ENCODE measurements around the gene ACSL1. TPM values are rescaled to one million over a fixed set of nuclear protein-coding genes. Genes with fewer than 3 reads are reported as not detected.

The ACSL1 gene
- polyA plus RNA-seq, 2 of the 4 experiments (the other 2 are of a cell fraction), result 10.0 to 12.4 TPM

- CTCF ChIA-PET, result no interaction called here
- Histone ChIP-seq H3K4me1 (no peaks in the 10 kb centered on the region), H3K27ac (no peak overlapping the region), H3K4me2 (no peak overlapping the region), H3K9me3 (no peaks in the 10 kb centered on the region), H3K4me3 (no peak overlapping the region)
- DNase-seq (ENCODE audit: low read depth in 1 of 2, low spot score in 1 of 2), result no peak
- no peak for ATAC-seq
- 46% methylated on average over 3 of the region's 3 CpGs for WGBS (ENCODE audit: missing lambda C conversion rate)
- no peak for FAIRE-seq
- POLR2A ChIA-PET, result no interaction called here
- no peak for TF ChIP-seq JUN (IDR thresholded peaks at IDR 0.05)
- no peak for TF ChIP-seq PHF8 (IDR thresholded peaks at IDR 0.05; ENCODE audit: borderline replicate concordance, low read depth)
- no peak for TF ChIP-seq EHMT2 (IDR thresholded peaks at IDR 0.05; ENCODE audit: low read depth)
- no peak for TF ChIP-seq TFCP2L1 (CRISPR knock-in tag; IDR thresholded peaks at IDR 0.05)
- no peak for TF ChIP-seq POLR2AphosphoS2 (conservative IDR thresholded peaks at IDR 0.05; ENCODE audit: low read length)
- no peak for TF ChIP-seq CBX2 (IDR thresholded peaks at IDR 0.05; ENCODE audit: borderline replicate concordance, low read depth)
- no peak for TF ChIP-seq FOSB (CRISPR knock-in tag; IDR thresholded peaks at IDR 0.05)
- TF ChIP-seq, protein P1, sequence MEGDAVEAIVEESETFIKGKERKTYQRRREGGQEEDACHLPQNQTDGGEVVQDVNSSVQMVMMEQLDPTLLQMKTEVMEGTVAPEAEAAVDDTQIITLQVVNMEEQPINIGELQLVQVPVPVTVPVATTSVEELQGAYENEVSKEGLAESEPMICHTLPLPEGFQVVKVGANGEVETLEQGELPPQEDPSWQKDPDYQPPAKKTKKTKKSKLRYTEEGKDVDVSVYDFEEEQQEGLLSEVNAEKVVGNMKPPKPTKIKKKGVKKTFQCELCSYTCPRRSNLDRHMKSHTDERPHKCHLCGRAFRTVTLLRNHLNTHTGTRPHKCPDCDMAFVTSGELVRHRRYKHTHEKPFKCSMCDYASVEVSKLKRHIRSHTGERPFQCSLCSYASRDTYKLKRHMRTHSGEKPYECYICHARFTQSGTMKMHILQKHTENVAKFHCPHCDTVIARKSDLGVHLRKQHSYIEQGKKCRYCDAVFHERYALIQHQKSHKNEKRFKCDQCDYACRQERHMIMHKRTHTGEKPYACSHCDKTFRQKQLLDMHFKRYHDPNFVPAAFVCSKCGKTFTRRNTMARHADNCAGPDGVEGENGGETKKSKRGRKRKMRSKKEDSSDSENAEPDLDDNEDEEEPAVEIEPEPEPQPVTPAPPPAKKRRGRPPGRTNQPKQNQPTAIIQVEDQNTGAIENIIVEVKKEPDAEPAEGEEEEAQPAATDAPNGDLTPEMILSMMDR (IDR thresholded peaks at IDR 0.05), result no peak
- no peak for TF ChIP-seq CHD2 (IDR thresholded peaks at IDR 0.05; ENCODE audit: low read length, partially characterized antibody)
- TF ChIP-seq TP53 (CRISPR knock-in tag; IDR thresholded peaks at IDR 0.05), result no peak
- no peak for TF ChIP-seq FOXS1 (CRISPR knock-in tag; IDR thresholded peaks at IDR 0.05)
- TF ChIP-seq KDM5A (IDR thresholded peaks at IDR 0.05), result no peak
- TF ChIP-seq ZC3H11A (IDR thresholded peaks at IDR 0.05), result no peak
- no peak for TF ChIP-seq HEYL (CRISPR knock-in tag; IDR thresholded peaks at IDR 0.05)
- no peak for TF ChIP-seq HDAC2 (IDR thresholded peaks at IDR 0.05)
Observed at GRCh38 chr4:184849185-184849584, 23.4 kb upstream of the ACSL1 start.

DNA sequence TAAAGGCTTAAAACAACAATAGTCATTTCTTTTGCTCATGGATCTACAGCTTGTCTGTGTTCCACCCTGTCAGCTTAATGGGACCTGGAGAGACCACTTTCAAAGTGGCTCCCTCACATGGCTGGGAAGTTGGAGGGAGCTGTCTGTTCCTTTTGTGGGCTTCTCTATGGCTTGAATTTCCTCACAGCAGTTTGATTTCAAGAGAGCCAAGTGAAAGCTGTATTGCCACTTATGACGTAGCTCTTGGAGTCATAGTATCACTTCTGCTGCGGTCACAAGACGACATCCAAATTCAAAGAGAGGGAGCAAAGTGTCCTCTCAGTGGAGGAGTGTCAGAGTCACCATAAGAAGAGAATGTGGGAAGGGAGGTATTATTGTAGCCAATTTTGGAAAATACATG, 22.7 kb upstream of the ACSL1 start:
- ATAC-seq (no peak), FAIRE-seq (no peak), DNase-seq (ENCODE audit: low read depth in 1 of 2, low spot score in 1 of 2) (no peak)
- H3K27ac ChIP-seq, result no peak overlapping the region
- H3K4me2 ChIP-seq, result no peak overlapping the region
- H3K9me3 ChIP-seq, result no peaks in the 10 kb centered on the region
- no peak overlapping the region for H3K4me3 ChIP-seq
- 48% methylated on average over 3 of the region's 3 CpGs for WGBS (ENCODE audit: missing lambda C conversion rate)
- ChIA-PET POLR2A (no interaction called here), CTCF (no interaction called here)
- TF ChIP-seq NFE2L2 (conservative IDR thresholded peaks at IDR 0.05; ENCODE audit: low read length) (no peak), BHLHE40 (IDR thresholded peaks at IDR 0.05; ENCODE audit: low read depth, low read length) (no peak), ZSCAN20 (CRISPR knock-in tag; IDR thresholded peaks at IDR 0.05) (no peak), MYC (IDR thresholded peaks at IDR 0.05; ENCODE audit: borderline replicate concordance, low read length) (no peak), FOSB (CRISPR knock-in tag; IDR thresholded peaks at IDR 0.05) (no peak), POLR2AphosphoS2 (conservative IDR thresholded peaks at IDR 0.05; ENCODE audit: low read length) (no peak), RARB (CRISPR knock-in tag; IDR thresholded peaks at IDR 0.05) (no peak), CHD4 (IDR thresholded peaks at IDR 0.05; ENCODE audit: borderline replicate concordance) (no peak), CBX2 (IDR thresholded peaks at IDR 0.05; ENCODE audit: borderline replicate concordance, low read depth) (no peak)
- TF ChIP-seq, protein P1 (IDR thresholded peaks at IDR 0.05), result no peak
- no peaks in the 10 kb centered on the region for H3K4me1 ChIP-seq

DNA sequence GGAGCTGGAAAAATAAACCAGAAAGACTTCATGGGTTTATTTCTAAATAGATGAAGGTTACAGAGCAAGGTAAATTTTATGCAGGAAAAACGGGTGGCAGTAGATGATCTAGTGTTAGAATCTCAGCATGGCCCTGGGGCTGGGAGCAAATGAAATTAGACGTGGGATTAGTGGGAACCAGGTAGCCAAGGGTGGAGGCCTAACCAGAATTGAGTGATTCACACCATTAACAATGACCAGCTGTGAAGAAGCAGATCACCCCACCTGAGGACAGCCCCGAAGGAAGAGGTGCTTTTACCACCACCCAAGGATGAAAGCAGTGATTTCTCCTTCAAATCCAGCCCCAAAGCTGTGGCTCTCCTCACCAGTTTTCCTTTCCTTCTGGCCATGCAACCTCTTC, 20.8 kb upstream of the ACSL1 start:
- Histone ChIP-seq H3K4me3 (no peak overlapping the region), H3K4me1 (no peaks in the 10 kb centered on the region), H3K27ac (no peak overlapping the region), H3K4me2 (no peak overlapping the region), H3K9me3 (no peaks in the 10 kb centered on the region)
- 74% methylated on average over 3 of the region's 3 CpGs for WGBS (ENCODE audit: missing lambda C conversion rate)
- ATAC-seq (no peak), FAIRE-seq (no peak), DNase-seq (ENCODE audit: low read depth in 1 of 2, low spot score in 1 of 2) (no peak)
- POLR2A ChIA-PET, result interaction anchor here (0.6 kb wide), 1 partner anchor 22 kb away, joined by 5 read pairs; no protein-coding TSS in a partner anchor
- CTCF ChIA-PET, result no interaction called here
- TF ChIP-seq ATOH8 (CRISPR knock-in tag; IDR thresholded peaks at IDR 0.05; ENCODE audit: low read depth), result no peak
- TF ChIP-seq USF2 (IDR thresholded peaks at IDR 0.05), result no peak
- TF ChIP-seq TP53 (CRISPR knock-in tag; IDR thresholded peaks at IDR 0.05), result no peak
- no peak for TF ChIP-seq KDM1A (IDR thresholded peaks at IDR 0.05; ENCODE audit: low read depth)
- TF ChIP-seq RAD21 (conservative IDR thresholded peaks at IDR 0.05 in 1 of 2, IDR thresholded peaks at IDR 0.05 in 1 of 2), result no peak
- TF ChIP-seq FOSL2 (IDR thresholded peaks at IDR 0.05), result no peak
- TF ChIP-seq FOSL2 (CRISPR knock-in tag; IDR thresholded peaks at IDR 0.05), result no peak
- TF ChIP-seq NFE2L2 (conservative IDR thresholded peaks at IDR 0.05; ENCODE audit: low read length), result no peak

All from A549 (cell line).